Sciatic nerve (tissue), 2 donors: Measurements from ENCODE around the gene RIOK1. TPM values are rescaled to one million over a fixed set of nuclear protein-coding genes. Genes with fewer than 3 reads are reported as not detected.

ENCODE experiments used
- ATAC-seq: fragments of 200-7000 bp; cut with Tn5 transposase; one replicate; pipeline ENCODE4 v1.9.1; 2020; ENCODE audit warnings: mild to moderate bottlenecking, moderate library complexity
- DNase-seq: peaks from one replicate; pipeline ENCODE4 v3.0.0-alpha.2; 2020; ENCODE audit warnings: low spot score
- intact Hi-C: fragments of 100-400 bp; cut with DNase I; formaldehyde crosslinking; loops from one replicate; pipeline ENCODE4 v1.14.2; 2022
- total RNA-seq: library from RNA; stranded (reverse); fragmentation: NEBNext Ultra II Directional; extraction: Animal tissue kit (Norgen Biotek cat#: 25700); gene quantifications from one replicate; pipeline ENCODE4 v1.2.1, GENCODE V29; 2021
- donor health status: DM: no; HTN: no; CAD: no.
- donor health status: DM: no; HTN: no; CAD: no.

Gene RIOK1
- total RNA-seq, 1 donor from 2014 or later, result 21.2 TPM

- no peak for DNase-seq
Measured at GRCh38 chr6:7402716-7403115, 13.1 kb downstream of the RIOK1 start.

GRCh38 chr6:7404546-7404945 is 14.9 kb downstream of the RIOK1 start:
- intact Hi-C loops, result no loop called here
- DNase-seq, result no peak

More at GRCh38 chr6:7402716-7403115, 13.1 kb downstream of the RIOK1 start:
- intact Hi-C loops, result no loop called here
- ATAC-seq, result peak; percentile 60

GRCh38 chr6:7406743-7407142 is 17.1 kb downstream of the RIOK1 start:
- ATAC-seq, result no peak
- DNase-seq, result no peak
- intact Hi-C loops, result no loop called here

More at GRCh38 chr6:7404546-7404945, 14.9 kb downstream of the RIOK1 start:
- ATAC-seq, result no peak

GRCh38 chr6:7409740-7410139 is 20.1 kb downstream of the RIOK1 start:
- ATAC-seq, result no peak
- intact Hi-C loops, result no loop called here
- no peak for DNase-seq

GRCh38 chr6:7410851-7411250 is 21.2 kb downstream of the RIOK1 start:
- ATAC-seq (no peak), DNase-seq (no peak)
- intact Hi-C loops, result no loop called here

GRCh38 chr6:7411328-7411727 is 21.7 kb downstream of the RIOK1 start:
- ATAC-seq, result no peak
- intact Hi-C loops, result no loop called here

GRCh38 chr6:7413151-7413823 is 23.7 kb downstream of the RIOK1 start:
- intact Hi-C loops, result no loop called here
- DNase-seq, result no peak
- no peak for ATAC-seq

More at GRCh38 chr6:7411328-7411727, 21.7 kb downstream of the RIOK1 start:
- no peak for DNase-seq

- intact Hi-C loops, result no loop called here
- DNase-seq (no peak), ATAC-seq (no peak)
Measured at GRCh38 chr6:7414811-7415210, 25.2 kb downstream of the RIOK1 start.

GRCh38 chr6:7417684-7418083 is 28.1 kb downstream of the RIOK1 start:
- DNase-seq (no peak), ATAC-seq (no peak)
- intact Hi-C loops, result no loop called here

GRCh38 chr6:7418238-7418905 is 28.8 kb downstream of the RIOK1 start:
- ATAC-seq, result no peak
- no peak for DNase-seq
- intact Hi-C loops, result no loop called here

GRCh38 chr6:7419065-7419464 is 29.5 kb downstream of the RIOK1 start:
- intact Hi-C loops, result no loop called here
- DNase-seq, result no peak
- ATAC-seq, result no peak

GRCh38 chr6:7421066-7421465 is 31.5 kb downstream of the RIOK1 start:
- ATAC-seq (no peak), DNase-seq (no peak)
- intact Hi-C loops, result no loop called here

- DNase-seq, result no peak
- ATAC-seq, result peak; percentile 41
- intact Hi-C loops, result no loop called here
Measured at GRCh38 chr6:7424058-7424457, 34.5 kb downstream of the RIOK1 start.

GRCh38 chr6:7424967-7425807 is 35.6 kb downstream of the RIOK1 start:
- intact Hi-C loops, result no loop called here
- ATAC-seq (peak; percentile 65), DNase-seq (no peak)

GRCh38 chr6:7425808-7426190 is 36.2 kb downstream of the RIOK1 start:
- intact Hi-C loops, result no loop called here
- no peak for ATAC-seq
- no peak for DNase-seq

- DNase-seq (no peak), ATAC-seq (no peak)
- intact Hi-C loops, result no loop called here
Measured at GRCh38 chr6:7426447-7427169, 37.0 kb downstream of the RIOK1 start.

GRCh38 chr6:7431313-7431673 is 41.7 kb downstream of the RIOK1 start:
- DNase-seq (no peak), ATAC-seq (peak; percentile 38)
- intact Hi-C loops, result no loop called here

GRCh38 chr6:7431674-7432390 is 42.2 kb downstream of the RIOK1 start:
- ATAC-seq, result peak; percentile 69
- DNase-seq, result no peak
- intact Hi-C loops, result no loop called here
